Esophagus squamous epithelium (tissue), 4 donors: ENCODE measurements around the gene NID1.

ENCODE experiments used
- POLR2A ChIP-seq, 4 donors: fragments of 450-650 bp; IDR thresholded peaks; one replicate each; pipeline ENCODE4 v1.6.1; 2017; ENCODE audit warnings: antibody characterized with exemption in 4 of 4, mild to moderate bottlenecking in 4 of 4, moderate library complexity in 3 of 4
- TF ChIP-seq, protein P1 (sequence below), 6 experiments: fragments of 450-650 bp in 4 of 6; fragments of 200-600 bp in 2 of 6; sonication (generic) in 2 of 6; IDR thresholded peaks; one replicate each; pipeline ENCODE4 v1.5.1; 2016 to 2019; ENCODE audit warnings: antibody characterized with exemption in 6 of 6, mild to moderate bottlenecking in 4 of 6, moderate library complexity in 4 of 6

DNA sequence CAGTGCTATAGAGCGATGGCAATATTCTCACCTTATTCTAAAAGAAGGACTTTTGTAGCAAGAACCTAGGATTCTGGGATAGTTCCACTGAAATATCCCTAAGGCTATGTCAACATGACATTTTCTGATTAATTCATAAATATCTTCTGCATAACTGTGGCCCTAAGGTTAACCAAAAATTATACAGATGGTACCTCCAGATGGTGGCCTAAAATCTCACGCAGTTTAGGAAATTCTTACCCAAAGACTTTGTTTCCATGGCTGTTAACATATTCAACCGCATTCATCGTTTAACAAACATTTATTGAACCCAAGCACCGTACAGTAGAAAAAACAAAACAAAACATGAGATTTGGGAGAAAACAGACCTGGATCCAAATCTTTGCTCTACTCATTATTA is 19.1 kb downstream of the NID1 start:
- TF ChIP-seq, protein P1, sequence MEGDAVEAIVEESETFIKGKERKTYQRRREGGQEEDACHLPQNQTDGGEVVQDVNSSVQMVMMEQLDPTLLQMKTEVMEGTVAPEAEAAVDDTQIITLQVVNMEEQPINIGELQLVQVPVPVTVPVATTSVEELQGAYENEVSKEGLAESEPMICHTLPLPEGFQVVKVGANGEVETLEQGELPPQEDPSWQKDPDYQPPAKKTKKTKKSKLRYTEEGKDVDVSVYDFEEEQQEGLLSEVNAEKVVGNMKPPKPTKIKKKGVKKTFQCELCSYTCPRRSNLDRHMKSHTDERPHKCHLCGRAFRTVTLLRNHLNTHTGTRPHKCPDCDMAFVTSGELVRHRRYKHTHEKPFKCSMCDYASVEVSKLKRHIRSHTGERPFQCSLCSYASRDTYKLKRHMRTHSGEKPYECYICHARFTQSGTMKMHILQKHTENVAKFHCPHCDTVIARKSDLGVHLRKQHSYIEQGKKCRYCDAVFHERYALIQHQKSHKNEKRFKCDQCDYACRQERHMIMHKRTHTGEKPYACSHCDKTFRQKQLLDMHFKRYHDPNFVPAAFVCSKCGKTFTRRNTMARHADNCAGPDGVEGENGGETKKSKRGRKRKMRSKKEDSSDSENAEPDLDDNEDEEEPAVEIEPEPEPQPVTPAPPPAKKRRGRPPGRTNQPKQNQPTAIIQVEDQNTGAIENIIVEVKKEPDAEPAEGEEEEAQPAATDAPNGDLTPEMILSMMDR (IDR thresholded peaks at IDR 0.05), result no peak
- TF ChIP-seq POLR2A (IDR thresholded peaks at IDR 0.05), result no peak
